Parathyroid adenoma (tissue), 2 donors: ENCODE data around the gene KSR1.

Experiments
- H2AFZ ChIP-seq: fragments of 300-600 bp; sonication (generic); one replicate; pipeline ENCODE4 v1.7.0; 2017; ENCODE audit warnings: antibody characterized with exemption, mild to moderate bottlenecking
- H3K27ac ChIP-seq: fragments of 300-600 bp; sonication (generic); one replicate; pipeline ENCODE4 v1.7.0; 2017
- H3K27me3 ChIP-seq: fragments of 300-600 bp; sonication (generic); one replicate; pipeline ENCODE4 v1.7.0; 2017; ENCODE audit warnings: low read length; ENCODE audit not compliant: control insufficient read depth, insufficient read depth
- H3K36me3 ChIP-seq: fragments of 300-600 bp; sonication (generic); one replicate; pipeline ENCODE4 v1.7.0; 2017; ENCODE audit warnings: low read length; ENCODE audit not compliant: control insufficient read depth, insufficient read depth
- H3K4me1 ChIP-seq: fragments of 300-600 bp; sonication (generic); one replicate; pipeline ENCODE4 v1.7.0; 2017; ENCODE audit warnings: control low read depth
- H3K4me2 ChIP-seq: fragments of 300-600 bp; sonication (generic); one replicate; pipeline ENCODE4 v1.7.0; 2017; ENCODE audit warnings: low read length
- H3K4me3 ChIP-seq: fragments of 300-600 bp; sonication (generic); one replicate; pipeline ENCODE4 v1.7.0; 2017; ENCODE audit warnings: low read depth, low read length
- H3K79me2 ChIP-seq: fragments of 300-600 bp; sonication (generic); one replicate; pipeline ENCODE4 v1.7.0; 2017; ENCODE audit warnings: control low read depth
- H3K9ac ChIP-seq: fragments of 300-600 bp; sonication (generic); one replicate; pipeline ENCODE4 v1.7.0; 2017; ENCODE audit warnings: mild to moderate bottlenecking
- H3K9me3 ChIP-seq: fragments of 300-600 bp; sonication (generic); one replicate; pipeline ENCODE4 v1.7.0; 2017; ENCODE audit warnings: low read length; ENCODE audit not compliant: control insufficient read depth
- CTCF ChIP-seq: fragments of 300-600 bp; sonication (generic); IDR thresholded peaks from one replicate; pipeline ENCODE4 v1.7.0; 2017; ENCODE audit warnings: antibody characterized with exemption, mild to moderate bottlenecking
- donor health status: primary hyperparathyroidism.

The KSR1 gene

GRCh38 chr17:27544350-27545131, 88.3 kb downstream of the KSR1 start:
- Histone ChIP-seq H3K4me1 (peaks cover 12% of the 10 kb centered on the region), H3K9me3 (no peaks in the 10 kb centered on the region), H3K4me2 (no peak overlapping the region), H3K27ac (no peak overlapping the region), H3K9ac (no peak overlapping the region), H3K27me3 (no peaks in the 10 kb centered on the region), H3K79me2 (peaks cover 30% of the 10 kb centered on the region), H3K36me3 (no peaks in the 10 kb centered on the region), H2AFZ (no peak overlapping the region), H3K4me3 (no peak overlapping the region)
- no peak for TF ChIP-seq CTCF

- Histone ChIP-seq H3K4me1 (peaks cover 2% of the 10 kb centered on the region), H2AFZ (no peak overlapping the region), H3K9ac (no peak overlapping the region), H3K27me3 (no peaks in the 10 kb centered on the region), H3K36me3 (no peaks in the 10 kb centered on the region), H3K79me2 (peaks cover 33% of the 10 kb centered on the region), H3K27ac (no peak overlapping the region), H3K4me3 (no peak overlapping the region), H3K9me3 (no peaks in the 10 kb centered on the region), H3K4me2 (no peak overlapping the region)
- no peak for TF ChIP-seq CTCF
These were observed 89.4 kb downstream of the KSR1 start for GRCh38 chr17:27545562-27546229.

GRCh38 chr17:27546624-27547300, 90.5 kb downstream of the KSR1 start:
- H3K9me3 ChIP-seq: no peaks in the 10 kb centered on the region
- no peak overlapping the region for H3K9ac ChIP-seq
- no peak for TF ChIP-seq CTCF
- peaks cover 33% of the 10 kb centered on the region for H3K79me2 ChIP-seq
- no peak overlapping the region for H2AFZ ChIP-seq
- H3K4me2 ChIP-seq: no peak overlapping the region
- no peak overlapping the region for H3K4me3 ChIP-seq
- H3K27ac ChIP-seq: no peak overlapping the region
- H3K4me1 ChIP-seq: no peaks in the 10 kb centered on the region
- no peaks in the 10 kb centered on the region for H3K36me3 ChIP-seq
- no peaks in the 10 kb centered on the region for H3K27me3 ChIP-seq

GRCh38 chr17:27547301-27547683, 91.0 kb downstream of the KSR1 start:
- no peaks in the 10 kb centered on the region for H3K4me1 ChIP-seq
- H3K4me2 ChIP-seq: no peak overlapping the region
- TF ChIP-seq CTCF: no peak
- peaks cover 33% of the 10 kb centered on the region for H3K79me2 ChIP-seq
- no peak overlapping the region for H3K27ac ChIP-seq
- no peaks in the 10 kb centered on the region for H3K27me3 ChIP-seq
- no peak overlapping the region for H3K9ac ChIP-seq
- no peaks in the 10 kb centered on the region for H3K36me3 ChIP-seq
- H3K9me3 ChIP-seq: no peaks in the 10 kb centered on the region
- H2AFZ ChIP-seq: no peak overlapping the region
- H3K4me3 ChIP-seq: no peak overlapping the region
